IMR-90 (cell line): ENCODE data around the gene DLX6. TPM values are rescaled to one million over a fixed set of nuclear protein-coding genes. Genes with fewer than 3 reads are reported as not detected.

ENCODE experiments used
- ATAC-seq: fragments of 200-7000 bp; cut with Tn5 transposase; 2 replicates; pipeline ENCODE4 v1.9.1; 2020; ENCODE audit warnings: low read depth, mild to moderate bottlenecking, moderate library complexity
- BruUV-seq: library from RNA; stranded (reverse); fragments of 400-500 nt; replicated peaks from 2 replicates; lab custom pipeline; 2021; lab: Mats Ljungman, UMichigan
- CTCF ChIA-PET: fragments of 300-600 bp; formaldehyde crosslinking; extraction: SDS; loops from one replicate; lab custom pipeline; 2021; ENCODE audit warnings: antibody characterized with exemption; lab: Yijun Ruan, JAX
- POLR2A ChIA-PET: fragments of 300-600 bp; sonication (Branson Sonifier 250); formaldehyde crosslinking; loops from one replicate; lab custom pipeline; 2022; ENCODE audit warnings: antibody characterized with exemption; ENCODE audit not compliant: unreplicated experiment; lab: Charles Lee
- DNase-seq: peaks from one replicate; pipeline ENCODE4 v3.0.0; 2013
- H2AFZ ChIP-seq: replicated peaks from 2 replicates; pipeline ENCODE3; 2013; ENCODE audit warnings: low read length, mild to moderate bottlenecking; ENCODE audit not compliant: poor library complexity
- H2AK5ac ChIP-seq: 2 replicates; pipeline ENCODE4 v1.6.1; 2013; ENCODE audit warnings: low read depth, low read length, inconsistent platforms
- H2AK9ac ChIP-seq: replicated peaks from 2 replicates; pipeline ENCODE3; 2013; ENCODE audit warnings: mild to moderate bottlenecking, low read depth, low read length, moderate library complexity; ENCODE audit not compliant: poor library complexity
- H2BK120ac ChIP-seq: 2 replicates; pipeline ENCODE4 v1.6.1; 2013; ENCODE audit warnings: low read depth, low read length, inconsistent platforms
- H2BK15ac ChIP-seq: 3 replicates; pipeline ENCODE4 v1.6.1; 2013; ENCODE audit warnings: low read depth, low read length, inconsistent platforms
- H2BK20ac ChIP-seq: 2 replicates; pipeline ENCODE4 v1.6.1; 2013; ENCODE audit warnings: low read depth, mild to moderate bottlenecking, inconsistent platforms, low read length, moderate library complexity
- H2BK5ac ChIP-seq: 2 replicates; pipeline ENCODE4 v1.6.1; 2013; ENCODE audit warnings: mild to moderate bottlenecking, low read depth, low read length, inconsistent platforms; ENCODE audit not compliant: poor library complexity, severe bottlenecking
- H3K14ac ChIP-seq: replicated peaks from 2 replicates; pipeline ENCODE4 v1.6.1; 2013; ENCODE audit warnings: low read depth, low read length, inconsistent platforms
- H3K18ac ChIP-seq: 2 replicates; pipeline ENCODE4 v1.6.1; 2013; ENCODE audit warnings: low read depth, low read length, control low read depth
- H3K23ac ChIP-seq: 2 replicates; pipeline ENCODE4 v1.6.1; 2013; ENCODE audit warnings: low read depth, low read length, inconsistent platforms
- H3K27ac ChIP-seq: 2 replicates; pipeline ENCODE4 v1.5.1; 2013; ENCODE audit warnings: mild to moderate bottlenecking, control low read depth, low read length; ENCODE audit not compliant: insufficient read depth
- H3K27me3 ChIP-seq: 2 replicates; pipeline ENCODE4 v1.6.1; 2013; ENCODE audit warnings: low read length; ENCODE audit not compliant: control insufficient read depth, insufficient read depth
- H3K36me3 ChIP-seq: 2 replicates; pipeline ENCODE4 v1.6.1; 2013; ENCODE audit warnings: low read length, mixed read lengths; ENCODE audit not compliant: control insufficient read depth, insufficient read depth
- H3K4ac ChIP-seq: 2 replicates; pipeline ENCODE4 v1.6.1; 2013; ENCODE audit warnings: low read depth, low read length, inconsistent platforms
- H3K4me1 ChIP-seq: 2 replicates; pipeline ENCODE4 v1.6.1; 2013; ENCODE audit warnings: low read length, mixed read lengths; ENCODE audit not compliant: control insufficient read depth, insufficient read depth
- H3K4me2 ChIP-seq: 2 replicates; pipeline ENCODE4 v1.6.1; 2013; ENCODE audit warnings: low read depth, mild to moderate bottlenecking, control low read depth, low read length, moderate library complexity
- H3K4me3 ChIP-seq: 2 replicates; pipeline ENCODE4 v1.5.1; 2013; ENCODE audit warnings: low read depth, mild to moderate bottlenecking, control low read depth, low read length, moderate library complexity; ENCODE audit not compliant: insufficient read depth
- H3K56ac ChIP-seq: 2 replicates; pipeline ENCODE4 v1.6.1; 2013; ENCODE audit warnings: low read length, inconsistent platforms; ENCODE audit not compliant: insufficient read depth; ENCODE audit errors: extremely low read depth
- H3K79me1 ChIP-seq, 2 experiments: 2 replicates each; pipeline ENCODE4 v1.6.1; 2013; ENCODE audit warnings: low read length in 2 of 2, inconsistent platforms in 1 of 2, low read depth in 1 of 2
- H3K9ac ChIP-seq: 2 replicates; pipeline ENCODE4 v1.6.1; 2013; ENCODE audit warnings: low read depth, low read length, control low read depth
- H3K9me1 ChIP-seq: 2 replicates; pipeline ENCODE4 v1.6.1; 2013; ENCODE audit warnings: low read length, inconsistent platforms; ENCODE audit not compliant: insufficient read depth
- H3K9me3 ChIP-seq: 2 replicates; pipeline ENCODE4 v1.6.1; 2013; ENCODE audit warnings: low read length; ENCODE audit not compliant: control insufficient read depth, insufficient read depth
- H4K20me1 ChIP-seq: 2 replicates; pipeline ENCODE4 v1.6.1; 2013; ENCODE audit warnings: low read length, inconsistent platforms; ENCODE audit not compliant: insufficient read depth
- H4K5ac ChIP-seq: 2 replicates; pipeline ENCODE4 v1.6.1; 2013; ENCODE audit warnings: mild to moderate bottlenecking, low read depth, low read length, control low read depth
- H4K8ac ChIP-seq, 2 experiments: 2 replicates each; pipeline ENCODE4 v1.6.1; 2013; ENCODE audit warnings: low read depth in 2 of 2, low read length in 2 of 2, control low read depth in 1 of 2, inconsistent platforms in 1 of 2
- H4K91ac ChIP-seq: 2 replicates; pipeline ENCODE4 v1.6.1; 2013; ENCODE audit warnings: low read depth, low read length, inconsistent platforms; ENCODE audit not compliant: insufficient read depth
- BHLHE40 ChIP-seq: fragments of 150-350 bp; IDR thresholded peaks from 2 replicates; pipeline ENCODE4 v1.6.1; 2016; ENCODE audit warnings: mild to moderate bottlenecking, low read depth, low read length
- CEBPB ChIP-seq: IDR thresholded peaks from 2 replicates; pipeline ENCODE4 v1.6.1; 2012; ENCODE audit warnings: low read depth, low read length, improper control_type of control experiment
- CTCF ChIP-seq: conservative IDR thresholded peaks from 2 replicates; pipeline ENCODE4 v1.5.1; 2012; ENCODE audit warnings: mild to moderate bottlenecking, low read depth, low read length, improper control_type of control experiment
- MAZ ChIP-seq: IDR thresholded peaks from 2 replicates; pipeline ENCODE4 v1.6.1; 2012; ENCODE audit warnings: low read depth, mild to moderate bottlenecking, low read length, improper control_type of control experiment, moderate library complexity, borderline replicate concordance
- MXI1 ChIP-seq: IDR thresholded peaks from 2 replicates; pipeline ENCODE4 v1.6.1; 2012; ENCODE audit warnings: low read depth, mild to moderate bottlenecking, low read length, moderate library complexity, borderline replicate concordance
- POLR2A ChIP-seq: IDR thresholded peaks from 2 replicates; pipeline ENCODE4 v1.6.1; 2012; ENCODE audit warnings: mild to moderate bottlenecking, low read depth, low read length
- USF2 ChIP-seq: fragments of 150-350 bp; IDR thresholded peaks from 2 replicates; pipeline ENCODE4 v1.6.1; 2017; ENCODE audit warnings: mild to moderate bottlenecking, antibody characterized with exemption, low read length, low read depth
- WGBS, 2 experiments: methylation state at CpG; one replicate each; pipeline versions ENCODE4 v1.1.5 to v1.1.7; 2013; ENCODE audit warnings: missing lambda C conversion rate in 2 of 2; ENCODE audit not compliant: insufficient read length in 1 of 2; ENCODE audit errors: extremely low coverage in 2 of 2; 5-methylcytosine and 5-hydroxymethylcytosine counted together
- dilution Hi-C: fragments of 300-500 bp; cut with HindIII; formaldehyde crosslinking; loops from one replicate; pipeline ENCODE4 v1.14.3; 2018; ENCODE audit warnings: low sequenced_read_pairs; ENCODE audit not compliant: unreplicated experiment
- in situ Hi-C: fragments of 300-500 bp; cut with MboI; formaldehyde crosslinking; loops from 3 replicates; pipeline ENCODE4 v1.14.3; 2019; ENCODE audit warnings: low sequenced_read_pairs, inconsistent platforms, mixed read lengths
- intact Hi-C: fragments of 100-400 bp; cut with micrococcal nuclease; formaldehyde crosslinking; loops from 2 replicates; pipeline ENCODE4 v1.10.0; 2022
- polyA plus RNA-seq, 3 experiments: library from polyadenylated mRNA; depleted of rRNA; stranded (reverse); fragments of >200 nt; gene quantifications; 2 replicates each; pipeline ENCODE4 v1.2.3, GENCODE V29; 2012; ENCODE audit warnings: low replicate concordance in 1 of 3
- total RNA-seq: library from RNA; depleted of rRNA; stranded (reverse); fragments of >200 nt; gene quantifications from 2 replicates; pipeline ENCODE4 v1.2.3, GENCODE V29; 2012

The DLX6 gene
- total and polyA plus RNA-seq, 2 of the 4 experiments (the other 2 are of a cell fraction) = not detected

GRCh38 chr7:97024209-97025129 is 19.1 kb downstream of the DLX6 start, which contains the start of gene DLX5:
Gene DLX5 (minus strand): TSS chr7:97024831. CDS start chr7:97024623, 208 bp downstream.
- in situ Hi-C loops = loop anchor here (5.0 to 10.0 kb wide), 2 partner anchors 950 to 1107 kb away; no protein-coding TSS in a partner anchor

More at GRCh38 chr7:97024209-97025129, 19.1 kb downstream of the DLX6 start, which contains the start of gene DLX5:
- TF ChIP-seq CTCF (no peak), USF2 (no peak), MXI1 (no peak), CEBPB (no peak), POLR2A (no peak), BHLHE40 (no peak), MAZ (no peak)
- H2AK9ac ChIP-seq = no peak within 1 kb of the TSS
- ATAC-seq (no peak), DNase-seq (peak; percentile 6)
- no peak within 1 kb of the TSS for H2BK15ac ChIP-seq
- no peak within 1 kb of the TSS for H3K9ac ChIP-seq
- no peaks in the 10 kb centered on the region for H3K79me1 ChIP-seq
- no peak within 1 kb of the TSS for H2BK5ac ChIP-seq
- CTCF ChIA-PET = no interaction called here
- H2BK20ac ChIP-seq = no peak within 1 kb of the TSS
- no peaks in the 10 kb centered on the region for H4K20me1 ChIP-seq
- no peak within 1 kb of the TSS for H3K23ac ChIP-seq
- no peak within 1 kb of the TSS for H4K8ac ChIP-seq
- H2AFZ ChIP-seq = peak within 1 kb of the TSS; percentile 49
- BruUV-seq = no TSS peak
- H3K9me1 ChIP-seq = no peaks in the 10 kb centered on the region
- no peak within 1 kb of the TSS for H3K14ac ChIP-seq
- H3K27ac ChIP-seq = no peak within 1 kb of the TSS
- H2BK120ac ChIP-seq = no peak within 1 kb of the TSS
- H3K56ac ChIP-seq = no peak within 1 kb of the TSS
- H2AK5ac ChIP-seq = no peak within 1 kb of the TSS
- no peaks in the 10 kb centered on the region for H3K36me3 ChIP-seq
- POLR2A ChIA-PET = no interaction called here
- no peak within 1 kb of the TSS for H4K91ac ChIP-seq
- intact Hi-C loops (loop anchor here (5.0 kb wide), 1 partner anchor 847 kb away; no protein-coding TSS in a partner anchor), dilution Hi-C loops (no loop called here)
- H3K4me3 ChIP-seq = no peak within 1 kb of the TSS; the same call in 1 of the 2 replicates
- peaks cover 7% of the 10 kb centered on the region for H3K9me3 ChIP-seq
- H3K18ac ChIP-seq = no peak within 1 kb of the TSS
- no peak within 1 kb of the TSS for H4K5ac ChIP-seq
- no peak within 1 kb of the TSS for H3K4ac ChIP-seq
- no peaks in the 10 kb centered on the region for H3K4me1 ChIP-seq
- peak within 1 kb of the TSS; percentile 63 for H3K4me2 ChIP-seq
- WGBS, 2 experiments = 1% methylated on average over 17 of the region's 60 CpGs; no CpG with 5 or more reads in 1 of the 2 experiments
- peaks cover 66% of the 10 kb centered on the region for H3K27me3 ChIP-seq
